ENCODE measurements around the gene MBD3. TPM values are rescaled to one million over a fixed set of nuclear protein-coding genes. Genes with fewer than 3 reads are reported as not detected.

The MBD3 gene
- total and polyA plus RNA-seq, 4 donors, result 12.4 to 57.6 (median 50.2) TPM

DNA sequence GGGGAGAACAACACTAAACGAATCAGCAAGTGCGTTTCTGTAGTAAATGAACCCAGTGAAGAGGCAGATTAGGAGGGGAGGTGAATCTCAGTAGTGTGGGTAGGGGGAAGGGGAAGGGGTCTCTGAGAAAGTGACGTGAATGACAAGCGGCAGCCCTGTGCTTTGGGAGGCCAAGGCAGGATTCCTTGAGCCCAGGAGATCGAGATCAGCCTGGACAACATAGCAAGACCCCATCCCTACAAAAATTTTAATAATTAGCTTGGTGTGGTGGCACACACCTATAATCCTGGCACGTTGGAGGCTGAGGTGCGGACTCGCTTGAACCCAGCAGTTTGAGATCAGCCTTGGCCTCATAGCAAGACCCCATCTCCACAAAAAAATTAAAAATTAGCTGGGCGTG is 60.7 kb downstream of the MBD3 start:
- no peak for DNase-seq (ENCODE audit: low spot score)
- WGBS, result 85% methylated on average over 9 of the region's 9 CpGs
- H3K9ac ChIP-seq (ENCODE audit: low read depth in 1 of 2, low read length in 2 of 2), result no peak overlapping the region
- H3K9me3 ChIP-seq (ENCODE audit: control insufficient read depth in 4 of 4, low read length in 3 of 4), result no peaks in the 10 kb centered on the region
- H3K36me3 ChIP-seq (ENCODE audit: control insufficient read depth in 4 of 4, insufficient read depth in 3 of 4, low read depth in 1 of 4, low read length in 3 of 4), result no peaks in the 10 kb centered on the region
- no peak for TF ChIP-seq RAD21 (IDR thresholded peaks at IDR 0.05)
- TF ChIP-seq, protein P1, sequence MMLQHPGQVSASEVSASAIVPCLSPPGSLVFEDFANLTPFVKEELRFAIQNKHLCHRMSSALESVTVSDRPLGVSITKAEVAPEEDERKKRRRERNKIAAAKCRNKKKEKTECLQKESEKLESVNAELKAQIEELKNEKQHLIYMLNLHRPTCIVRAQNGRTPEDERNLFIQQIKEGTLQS (IDR thresholded peaks at IDR 0.05), result no peak
- TF ChIP-seq, protein P2, sequence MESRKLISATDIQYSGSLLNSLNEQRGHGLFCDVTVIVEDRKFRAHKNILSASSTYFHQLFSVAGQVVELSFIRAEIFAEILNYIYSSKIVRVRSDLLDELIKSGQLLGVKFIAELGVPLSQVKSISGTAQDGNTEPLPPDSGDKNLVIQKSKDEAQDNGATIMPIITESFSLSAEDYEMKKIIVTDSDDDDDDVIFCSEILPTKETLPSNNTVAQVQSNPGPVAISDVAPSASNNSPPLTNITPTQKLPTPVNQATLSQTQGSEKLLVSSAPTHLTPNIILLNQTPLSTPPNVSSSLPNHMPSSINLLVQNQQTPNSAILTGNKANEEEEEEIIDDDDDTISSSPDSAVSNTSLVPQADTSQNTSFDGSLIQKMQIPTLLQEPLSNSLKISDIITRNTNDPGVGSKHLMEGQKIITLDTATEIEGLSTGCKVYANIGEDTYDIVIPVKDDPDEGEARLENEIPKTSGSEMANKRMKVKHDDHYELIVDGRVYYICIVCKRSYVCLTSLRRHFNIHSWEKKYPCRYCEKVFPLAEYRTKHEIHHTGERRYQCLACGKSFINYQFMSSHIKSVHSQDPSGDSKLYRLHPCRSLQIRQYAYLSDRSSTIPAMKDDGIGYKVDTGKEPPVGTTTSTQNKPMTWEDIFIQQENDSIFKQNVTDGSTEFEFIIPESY (IDR thresholded peaks at IDR 0.05), result no peak
- TF ChIP-seq, protein P3, sequence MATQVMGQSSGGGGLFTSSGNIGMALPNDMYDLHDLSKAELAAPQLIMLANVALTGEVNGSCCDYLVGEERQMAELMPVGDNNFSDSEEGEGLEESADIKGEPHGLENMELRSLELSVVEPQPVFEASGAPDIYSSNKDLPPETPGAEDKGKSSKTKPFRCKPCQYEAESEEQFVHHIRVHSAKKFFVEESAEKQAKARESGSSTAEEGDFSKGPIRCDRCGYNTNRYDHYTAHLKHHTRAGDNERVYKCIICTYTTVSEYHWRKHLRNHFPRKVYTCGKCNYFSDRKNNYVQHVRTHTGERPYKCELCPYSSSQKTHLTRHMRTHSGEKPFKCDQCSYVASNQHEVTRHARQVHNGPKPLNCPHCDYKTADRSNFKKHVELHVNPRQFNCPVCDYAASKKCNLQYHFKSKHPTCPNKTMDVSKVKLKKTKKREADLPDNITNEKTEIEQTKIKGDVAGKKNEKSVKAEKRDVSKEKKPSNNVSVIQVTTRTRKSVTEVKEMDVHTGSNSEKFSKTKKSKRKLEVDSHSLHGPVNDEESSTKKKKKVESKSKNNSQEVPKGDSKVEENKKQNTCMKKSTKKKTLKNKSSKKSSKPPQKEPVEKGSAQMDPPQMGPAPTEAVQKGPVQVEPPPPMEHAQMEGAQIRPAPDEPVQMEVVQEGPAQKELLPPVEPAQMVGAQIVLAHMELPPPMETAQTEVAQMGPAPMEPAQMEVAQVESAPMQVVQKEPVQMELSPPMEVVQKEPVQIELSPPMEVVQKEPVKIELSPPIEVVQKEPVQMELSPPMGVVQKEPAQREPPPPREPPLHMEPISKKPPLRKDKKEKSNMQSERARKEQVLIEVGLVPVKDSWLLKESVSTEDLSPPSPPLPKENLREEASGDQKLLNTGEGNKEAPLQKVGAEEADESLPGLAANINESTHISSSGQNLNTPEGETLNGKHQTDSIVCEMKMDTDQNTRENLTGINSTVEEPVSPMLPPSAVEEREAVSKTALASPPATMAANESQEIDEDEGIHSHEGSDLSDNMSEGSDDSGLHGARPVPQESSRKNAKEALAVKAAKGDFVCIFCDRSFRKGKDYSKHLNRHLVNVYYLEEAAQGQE (IDR thresholded peaks at IDR 0.05), result no peak
- no peak for TF ChIP-seq EGR1 (IDR thresholded peaks at IDR 0.05; ENCODE audit: low read depth in 2 of 2)
- TF ChIP-seq NR2F2 (IDR thresholded peaks at IDR 0.05), result no peak
- TF ChIP-seq, protein P4, sequence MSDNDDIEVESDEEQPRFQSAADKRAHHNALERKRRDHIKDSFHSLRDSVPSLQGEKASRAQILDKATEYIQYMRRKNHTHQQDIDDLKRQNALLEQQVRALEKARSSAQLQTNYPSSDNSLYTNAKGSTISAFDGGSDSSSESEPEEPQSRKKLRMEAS (IDR thresholded peaks at IDR 0.05), result no peak
- TF ChIP-seq FOXA1 (IDR thresholded peaks at IDR 0.05), result no peak
- TF ChIP-seq, protein P5, sequence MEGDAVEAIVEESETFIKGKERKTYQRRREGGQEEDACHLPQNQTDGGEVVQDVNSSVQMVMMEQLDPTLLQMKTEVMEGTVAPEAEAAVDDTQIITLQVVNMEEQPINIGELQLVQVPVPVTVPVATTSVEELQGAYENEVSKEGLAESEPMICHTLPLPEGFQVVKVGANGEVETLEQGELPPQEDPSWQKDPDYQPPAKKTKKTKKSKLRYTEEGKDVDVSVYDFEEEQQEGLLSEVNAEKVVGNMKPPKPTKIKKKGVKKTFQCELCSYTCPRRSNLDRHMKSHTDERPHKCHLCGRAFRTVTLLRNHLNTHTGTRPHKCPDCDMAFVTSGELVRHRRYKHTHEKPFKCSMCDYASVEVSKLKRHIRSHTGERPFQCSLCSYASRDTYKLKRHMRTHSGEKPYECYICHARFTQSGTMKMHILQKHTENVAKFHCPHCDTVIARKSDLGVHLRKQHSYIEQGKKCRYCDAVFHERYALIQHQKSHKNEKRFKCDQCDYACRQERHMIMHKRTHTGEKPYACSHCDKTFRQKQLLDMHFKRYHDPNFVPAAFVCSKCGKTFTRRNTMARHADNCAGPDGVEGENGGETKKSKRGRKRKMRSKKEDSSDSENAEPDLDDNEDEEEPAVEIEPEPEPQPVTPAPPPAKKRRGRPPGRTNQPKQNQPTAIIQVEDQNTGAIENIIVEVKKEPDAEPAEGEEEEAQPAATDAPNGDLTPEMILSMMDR (IDR thresholded peaks at IDR 0.05; ENCODE audit: low read depth, low read length, missing input control), result no peak
- no peak for TF ChIP-seq RXRA (IDR thresholded peaks at IDR 0.05)
- no peak for TF ChIP-seq HNF4G (IDR thresholded peaks at IDR 0.05)
- TF ChIP-seq FOXA2 (IDR thresholded peaks at IDR 0.05), result no peak
- no peak for TF ChIP-seq JUND (IDR thresholded peaks at IDR 0.05)
- no peak for TF ChIP-seq SP1 (IDR thresholded peaks at IDR 0.05)
- TF ChIP-seq GABPA (IDR thresholded peaks at IDR 0.05 in 1 of 2, conservative IDR thresholded peaks at IDR 0.05 in 1 of 2), result no peak
- no peak for TF ChIP-seq YY1 (IDR thresholded peaks at IDR 0.05)
- no peak for TF ChIP-seq HNF4A (conservative IDR thresholded peaks at IDR 0.05)
- no peak for TF ChIP-seq TAF1 (conservative IDR thresholded peaks at IDR 0.05)
- no peak overlapping the region for H3K4me3 ChIP-seq (ENCODE audit: low read depth in 1 of 3, low read length in 3 of 3)
- no peaks in the 10 kb centered on the region for H3K4me1 ChIP-seq (ENCODE audit: control insufficient read depth in 4 of 4, insufficient read depth in 4 of 4, low read length in 3 of 4)
- H3K27me3 ChIP-seq (ENCODE audit: control insufficient read depth in 4 of 4, insufficient read depth in 4 of 4, low read length in 3 of 4), result peaks cover 0 to 7% (median 1%) of the 10 kb centered on the region in 4 donors
- H3K27ac ChIP-seq (ENCODE audit: low read depth in 1 of 2, low read length in 2 of 2), result no peak overlapping the region
